GM12891 (cell line): ENCODE data around the gene SLC22A4.

ENCODE experiments used
- DNase-seq: peaks from one replicate; pipeline ENCODE4 v3.0.0; 2011; ENCODE audit warnings: low spot score; ENCODE audit not compliant: insufficient read length
- FAIRE-seq: peaks from 2 replicates; lab custom pipeline; 2011; peaks lifted over from hg19 to GRCh38; lab: Jason Lieb, UNC
- PAX5 ChIP-seq: IDR thresholded peaks from 2 replicates; pipeline ENCODE4 v1.6.1; 2011; ENCODE audit warnings: low read length, moderate library complexity, mild to moderate bottlenecking; ENCODE audit not compliant: insufficient read depth, severe bottlenecking
- POLR2A ChIP-seq: IDR thresholded peaks from 2 replicates; pipeline ENCODE4 v1.6.1; 2011; ENCODE audit warnings: low read depth, low read length, control low read depth
- POLR2AphosphoS5 ChIP-seq: IDR thresholded peaks from 2 replicates; pipeline ENCODE4 v1.6.1; 2011; ENCODE audit warnings: low read depth, low read length, control low read depth
- POU2F2 ChIP-seq: IDR thresholded peaks from 2 replicates; pipeline ENCODE4 v1.6.1; 2011; ENCODE audit warnings: low read depth, mild to moderate bottlenecking, control low read depth, low read length, moderate library complexity
- SPI1 ChIP-seq: IDR thresholded peaks from 2 replicates; pipeline ENCODE4 v1.6.1; 2011; ENCODE audit warnings: low read depth, low read length, control low read depth
- TAF1 ChIP-seq: IDR thresholded peaks from 2 replicates; pipeline ENCODE4 v1.6.1; 2011; ENCODE audit warnings: low read depth, low read length, control low read depth

The SLC22A4 gene

GRCh38 chr5:132256783-132257130 is 37.4 kb upstream of the SLC22A4 start:
- no peak for FAIRE-seq

DNA sequence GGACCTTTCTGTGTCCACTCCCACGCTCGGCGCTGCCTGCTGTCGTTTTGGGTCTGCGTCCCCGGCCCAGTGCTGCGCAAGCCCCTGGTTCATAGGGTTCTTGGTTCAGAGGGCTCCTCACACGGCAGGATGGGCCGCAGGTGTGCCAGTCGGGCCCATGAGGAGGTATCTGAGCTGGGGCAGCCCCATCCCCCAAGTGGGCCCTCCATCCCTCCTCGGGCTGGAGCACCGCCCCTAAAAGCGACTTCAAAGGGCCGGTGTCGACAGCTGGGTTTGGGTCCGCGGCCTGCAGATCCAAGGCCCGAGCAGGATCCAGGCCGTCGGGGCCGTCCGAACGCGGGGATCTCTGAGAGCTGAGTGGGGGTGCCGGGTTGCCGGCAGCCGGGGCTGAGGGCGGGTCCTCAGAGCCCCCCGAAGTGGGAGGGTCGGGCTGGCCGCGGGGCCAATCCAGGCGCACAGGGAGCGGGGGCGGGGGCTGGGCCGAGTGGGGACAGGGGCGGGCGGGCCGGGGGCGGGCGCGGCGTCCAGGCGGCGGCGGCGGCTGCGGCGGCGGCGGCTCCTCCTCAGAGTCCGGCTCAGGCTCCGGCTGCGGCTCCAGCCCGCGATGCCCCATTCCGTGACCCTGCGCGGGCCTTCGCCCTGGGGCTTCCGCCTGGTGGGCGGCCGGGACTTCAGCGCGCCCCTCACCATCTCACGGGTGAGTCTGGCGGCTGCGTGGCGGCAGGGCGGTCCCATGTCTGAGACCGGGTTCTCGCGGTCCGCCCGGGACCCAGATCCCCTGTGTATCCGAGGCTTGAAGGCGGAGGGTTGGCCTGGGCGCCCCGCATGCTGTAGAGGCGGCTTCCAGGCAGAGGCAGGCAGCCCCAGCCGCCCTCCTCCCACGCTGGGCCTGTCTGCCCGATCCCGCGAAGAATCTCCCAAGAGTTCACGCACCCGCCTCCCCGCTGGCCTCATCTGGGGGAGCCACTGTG is 36.8 kb upstream of the SLC22A4 start, which contains the start of gene PDLIM4:
TSS of gene PDLIM4 (plus strand) at position 566 of the 971 bp plus-strand sequence. CDS start at position 605, 39 bp downstream.
- TF ChIP-seq POLR2A, result no peak
- TF ChIP-seq POLR2AphosphoS5, result no peak
- TF ChIP-seq TAF1, result no peak
- TF ChIP-seq PAX5, result no peak
- TF ChIP-seq SPI1, result no peak
- no peak for TF ChIP-seq POU2F2
- FAIRE-seq (no peak), DNase-seq (peak; percentile 11)

More at GRCh38 chr5:132256783-132257130, 37.4 kb upstream of the SLC22A4 start:
- DNase-seq, result peak; percentile 4
- no peak for TF ChIP-seq POU2F2
- TF ChIP-seq SPI1, result no peak
- no peak for TF ChIP-seq PAX5
- TF ChIP-seq POLR2A, result no peak
- no peak for TF ChIP-seq POLR2AphosphoS5
- TF ChIP-seq TAF1, result no peak

DNA sequence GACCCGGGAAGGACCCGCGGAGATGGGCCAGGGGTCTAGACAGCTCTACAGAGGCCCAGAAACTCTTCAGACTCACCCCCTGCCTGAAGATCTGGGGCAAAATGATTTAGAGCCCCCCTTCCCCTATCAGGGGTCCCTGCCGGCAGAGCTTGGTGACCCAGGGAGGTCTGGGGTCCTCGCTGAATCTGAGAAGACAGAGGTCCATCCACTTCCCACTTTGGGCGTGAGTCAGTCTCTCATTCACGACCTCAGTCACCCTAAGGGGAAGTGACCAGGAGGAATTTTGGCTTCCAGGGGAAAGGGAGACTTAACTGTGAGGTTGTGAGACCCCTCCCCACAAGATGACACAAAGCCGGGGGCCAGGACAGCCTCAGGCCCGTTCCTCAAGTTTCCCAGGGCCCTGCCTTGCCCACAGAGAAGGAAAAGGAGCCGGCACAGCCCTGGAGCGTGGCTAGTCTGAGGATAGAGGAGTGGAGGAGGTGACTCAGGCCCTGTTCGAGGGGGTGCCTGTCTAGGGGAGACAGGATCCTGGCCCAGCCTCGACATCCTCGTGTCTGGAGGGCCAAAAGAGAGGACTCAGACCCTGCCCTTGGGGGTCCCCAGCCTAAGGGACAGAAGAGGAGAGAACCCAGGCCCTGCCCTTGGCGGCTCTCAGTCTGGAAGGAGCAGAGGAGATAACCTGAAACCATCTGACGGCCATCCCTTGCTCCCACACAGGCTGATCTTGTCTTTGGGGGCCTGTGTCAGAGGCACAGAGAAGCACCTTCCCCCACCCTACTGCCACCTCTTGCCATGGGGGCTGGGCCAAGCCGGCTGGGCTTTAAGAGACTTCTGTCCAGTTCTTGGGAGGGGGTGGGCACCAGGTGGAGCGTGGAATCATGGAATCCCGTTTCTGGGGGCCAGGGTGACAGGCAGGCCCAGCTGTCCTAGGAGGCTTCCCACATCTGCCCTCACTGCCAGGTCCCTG is 35.8 kb upstream of the SLC22A4 start:
- peak; percentile 11 for DNase-seq
- TF ChIP-seq POLR2AphosphoS5 (no peak), POLR2A (no peak), PAX5 (no peak), SPI1 (no peak), POU2F2 (no peak), TAF1 (no peak)
- FAIRE-seq, result no peak

DNA sequence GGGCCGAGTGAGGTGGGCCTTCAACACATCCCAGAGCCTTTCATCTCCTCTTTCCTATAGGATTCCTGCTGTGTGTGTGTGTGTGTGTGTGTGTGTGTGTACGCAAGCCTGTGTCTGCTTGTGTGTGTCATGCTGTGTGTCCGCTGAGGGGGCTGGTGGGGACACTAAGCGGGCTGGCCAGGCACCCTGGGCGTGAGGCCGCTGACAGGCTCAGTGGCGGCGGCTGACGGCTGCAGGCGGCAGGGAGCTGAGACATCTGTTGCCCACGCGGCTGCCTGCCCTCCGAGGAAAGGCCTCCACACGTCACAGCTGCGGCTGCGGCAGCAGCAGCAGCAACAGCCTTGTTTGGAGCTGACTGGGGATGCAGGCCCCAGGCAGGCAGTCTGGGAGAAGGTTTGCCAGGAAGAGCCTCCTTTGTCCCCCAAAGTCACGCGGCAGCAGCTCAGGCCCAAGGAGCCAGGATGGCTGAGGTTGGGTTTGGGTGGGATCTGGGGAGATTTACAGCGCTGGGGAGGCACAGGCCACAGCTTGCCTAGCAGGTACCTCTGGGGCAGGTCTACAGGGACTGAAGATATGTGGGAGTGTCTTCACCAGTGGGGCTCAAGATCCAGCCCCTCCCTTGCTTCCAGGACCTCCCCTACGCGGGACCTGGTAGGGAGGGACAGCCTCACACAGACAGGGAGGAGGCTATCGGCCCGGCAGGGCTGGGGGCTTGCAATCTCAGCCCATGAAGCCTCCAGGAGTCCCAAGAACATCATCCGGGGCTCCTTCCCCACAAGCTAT is 34.9 kb upstream of the SLC22A4 start:
- TF ChIP-seq POLR2AphosphoS5 (no peak), POU2F2 (no peak), PAX5 (no peak), SPI1 (no peak), POLR2A (no peak), TAF1 (no peak)
- DNase-seq (no peak), FAIRE-seq (no peak)

DNA sequence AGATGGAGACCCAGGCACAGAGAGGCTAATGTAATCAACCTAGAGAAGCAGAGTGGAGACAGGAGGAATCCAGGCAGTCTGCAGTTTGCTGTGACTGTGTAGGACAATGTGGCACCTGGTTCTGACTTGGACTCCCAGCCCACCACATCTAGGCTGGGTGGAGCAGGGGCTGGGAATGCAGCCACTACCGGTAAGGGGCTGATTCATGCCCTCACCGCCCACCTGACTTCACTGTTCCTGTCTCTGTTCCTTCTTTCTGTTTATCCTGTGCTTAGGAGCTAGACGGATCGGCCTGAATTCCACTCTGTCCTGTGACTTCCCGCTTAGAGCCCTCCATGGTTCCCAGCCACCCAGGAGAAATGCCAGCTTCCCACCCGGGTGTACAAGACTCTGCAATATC is 34.1 kb upstream of the SLC22A4 start:
- DNase-seq, result no peak
- FAIRE-seq, result no peak
- TF ChIP-seq PAX5 (no peak), SPI1 (no peak), TAF1 (no peak), POLR2AphosphoS5 (no peak), POU2F2 (no peak), POLR2A (no peak)

GRCh38 chr5:132260714-132261551 is 33.3 kb upstream of the SLC22A4 start:
- FAIRE-seq, result no peak
- DNase-seq, result no peak
- TF ChIP-seq TAF1, result no peak
- TF ChIP-seq POLR2AphosphoS5, result no peak
- no peak for TF ChIP-seq POU2F2
- TF ChIP-seq POLR2A, result no peak
- no peak for TF ChIP-seq SPI1

DNA sequence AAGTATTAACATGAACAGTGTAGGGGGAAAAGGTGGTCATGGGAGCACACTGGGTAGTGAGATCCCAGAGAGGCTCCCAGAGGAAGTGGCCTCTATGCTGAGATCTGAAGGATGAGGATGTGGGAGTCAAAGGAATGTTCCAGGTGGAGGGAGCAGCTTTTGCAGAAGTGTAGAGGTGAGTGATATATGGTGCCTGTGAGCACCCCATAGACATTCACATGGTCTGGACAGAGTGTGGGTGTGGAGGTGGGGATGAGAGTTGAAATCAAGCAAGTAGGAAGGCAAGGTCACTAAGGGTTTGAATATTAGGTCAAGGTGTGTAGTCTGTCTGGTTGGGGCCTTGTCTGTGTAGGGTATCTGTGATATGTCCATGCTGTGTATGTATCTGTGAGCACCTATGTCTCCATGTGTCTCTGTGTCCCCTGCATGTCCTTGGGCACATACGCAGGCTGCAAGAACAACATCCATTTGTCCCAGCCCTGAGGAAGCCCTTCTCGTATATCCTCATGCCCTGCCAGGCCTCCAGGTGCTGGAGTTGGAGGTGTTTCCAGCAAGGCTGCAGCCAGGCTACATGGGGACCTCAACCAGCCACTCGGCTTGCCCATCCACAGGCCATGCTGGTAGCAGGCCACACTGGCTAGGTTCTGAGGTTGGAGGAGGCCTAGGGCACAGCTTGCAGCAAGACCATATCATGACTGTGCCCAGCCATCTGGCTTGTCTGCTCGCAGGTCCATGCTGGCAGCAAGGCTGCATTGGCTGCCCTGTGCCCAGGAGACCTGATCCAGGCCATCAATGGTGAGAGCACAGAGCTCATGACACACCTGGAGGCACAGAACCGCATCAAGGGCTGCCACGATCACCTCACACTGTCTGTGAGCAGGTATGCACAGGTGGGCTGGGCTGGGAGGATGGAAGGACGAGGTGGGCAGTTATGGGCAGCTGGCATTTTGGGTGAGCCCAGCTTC is 32.0 kb upstream of the SLC22A4 start:
- DNase-seq (no peak), FAIRE-seq (peak; percentile 72)
- TF ChIP-seq POLR2A, result no peak
- TF ChIP-seq POLR2AphosphoS5, result no peak
- TF ChIP-seq POU2F2, result no peak
- TF ChIP-seq TAF1, result no peak
- TF ChIP-seq SPI1, result no peak
- TF ChIP-seq PAX5, result no peak
